ENCODE data around the gene E2F6. TPM values are rescaled to one million over a fixed set of nuclear protein-coding genes. Genes with fewer than 3 reads are reported as not detected.

The E2F6 gene
- total and polyA plus RNA-seq, 2 of the 13 experiments (the other 11 are each of a cell fraction or from before 2014, with no cell fraction given): 27.3 to 36.0 TPM

DNA sequence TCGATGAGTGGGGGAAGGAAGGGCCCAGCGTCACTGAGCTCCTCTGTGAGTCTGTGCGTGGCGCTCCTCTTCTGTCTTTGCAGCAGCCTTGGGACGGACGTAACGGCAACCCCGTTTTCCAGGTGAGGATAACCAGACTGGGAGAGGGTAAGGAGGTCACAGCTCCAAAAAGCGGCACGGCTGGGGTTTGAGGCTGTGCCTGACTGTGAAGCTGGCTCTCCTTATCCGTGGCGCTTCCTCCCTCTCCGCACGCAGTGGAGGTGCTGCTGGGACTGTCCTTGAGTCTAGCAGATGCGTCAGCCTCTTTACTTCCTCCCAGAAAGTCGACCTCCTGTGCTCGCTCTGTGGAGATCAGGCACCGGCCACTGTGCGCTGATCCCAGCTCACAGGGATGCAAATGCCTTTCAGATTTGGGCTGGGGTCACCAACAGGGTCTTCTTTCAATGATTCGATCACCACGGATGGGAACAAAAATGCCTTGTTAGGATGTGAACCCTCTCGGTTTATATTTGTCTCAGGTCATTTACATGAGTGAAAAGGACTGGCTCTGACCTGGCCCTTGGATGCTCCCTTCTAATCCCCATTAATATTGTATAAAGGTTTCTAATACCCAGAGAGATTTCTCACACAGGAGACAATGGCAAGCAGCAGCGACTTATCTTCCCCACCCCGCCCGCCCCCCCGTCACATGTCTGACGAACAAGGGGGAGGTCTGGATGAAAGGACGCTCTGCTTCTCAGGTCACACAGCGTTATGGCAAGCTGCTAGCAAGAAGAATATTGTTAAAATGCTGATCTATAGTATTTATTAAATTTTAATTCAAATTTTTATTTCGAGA is 30.1 kb upstream of the E2F6 start (continued):
- TF ChIP-seq, protein P1, sequence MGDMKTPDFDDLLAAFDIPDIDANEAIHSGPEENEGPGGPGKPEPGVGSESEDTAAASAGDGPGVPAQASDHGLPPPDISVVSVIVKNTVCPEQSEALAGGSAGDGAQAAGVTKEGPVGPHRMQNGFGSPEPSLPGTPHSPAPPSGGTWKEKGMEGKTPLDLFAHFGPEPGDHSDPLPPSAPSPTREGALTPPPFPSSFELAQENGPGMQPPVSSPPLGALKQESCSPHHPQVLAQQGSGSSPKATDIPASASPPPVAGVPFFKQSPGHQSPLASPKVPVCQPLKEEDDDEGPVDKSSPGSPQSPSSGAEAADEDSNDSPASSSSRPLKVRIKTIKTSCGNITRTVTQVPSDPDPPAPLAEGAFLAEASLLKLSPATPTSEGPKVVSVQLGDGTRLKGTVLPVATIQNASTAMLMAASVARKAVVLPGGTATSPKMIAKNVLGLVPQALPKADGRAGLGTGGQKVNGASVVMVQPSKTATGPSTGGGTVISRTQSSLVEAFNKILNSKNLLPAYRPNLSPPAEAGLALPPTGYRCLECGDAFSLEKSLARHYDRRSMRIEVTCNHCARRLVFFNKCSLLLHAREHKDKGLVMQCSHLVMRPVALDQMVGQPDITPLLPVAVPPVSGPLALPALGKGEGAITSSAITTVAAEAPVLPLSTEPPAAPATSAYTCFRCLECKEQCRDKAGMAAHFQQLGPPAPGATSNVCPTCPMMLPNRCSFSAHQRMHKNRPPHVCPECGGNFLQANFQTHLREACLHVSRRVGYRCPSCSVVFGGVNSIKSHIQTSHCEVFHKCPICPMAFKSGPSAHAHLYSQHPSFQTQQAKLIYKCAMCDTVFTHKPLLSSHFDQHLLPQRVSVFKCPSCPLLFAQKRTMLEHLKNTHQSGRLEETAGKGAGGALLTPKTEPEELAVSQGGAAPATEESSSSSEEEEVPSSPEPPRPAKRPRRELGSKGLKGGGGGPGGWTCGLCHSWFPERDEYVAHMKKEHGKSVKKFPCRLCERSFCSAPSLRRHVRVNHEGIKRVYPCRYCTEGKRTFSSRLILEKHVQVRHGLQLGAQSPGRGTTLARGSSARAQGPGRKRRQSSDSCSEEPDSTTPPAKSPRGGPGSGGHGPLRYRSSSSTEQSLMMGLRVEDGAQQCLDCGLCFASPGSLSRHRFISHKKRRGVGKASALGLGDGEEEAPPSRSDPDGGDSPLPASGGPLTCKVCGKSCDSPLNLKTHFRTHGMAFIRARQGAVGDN (CRISPR knock-in tag; IDR thresholded peaks at IDR 0.05): peak; percentile 57
- peak; percentile 57; the same call in 1 of the 2 replicates for TF ChIP-seq NRL (CRISPR knock-in tag; IDR thresholded peaks at IDR 0.05; ENCODE audit: borderline replicate concordance)
- TF ChIP-seq, protein P2, sequence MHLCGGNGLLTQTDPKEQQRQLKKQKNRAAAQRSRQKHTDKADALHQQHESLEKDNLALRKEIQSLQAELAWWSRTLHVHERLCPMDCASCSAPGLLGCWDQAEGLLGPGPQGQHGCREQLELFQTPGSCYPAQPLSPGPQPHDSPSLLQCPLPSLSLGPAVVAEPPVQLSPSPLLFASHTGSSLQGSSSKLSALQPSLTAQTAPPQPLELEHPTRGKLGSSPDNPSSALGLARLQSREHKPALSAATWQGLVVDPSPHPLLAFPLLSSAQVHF (CRISPR knock-in tag; IDR thresholded peaks at IDR 0.05): no peak
- TF ChIP-seq, protein P3, sequence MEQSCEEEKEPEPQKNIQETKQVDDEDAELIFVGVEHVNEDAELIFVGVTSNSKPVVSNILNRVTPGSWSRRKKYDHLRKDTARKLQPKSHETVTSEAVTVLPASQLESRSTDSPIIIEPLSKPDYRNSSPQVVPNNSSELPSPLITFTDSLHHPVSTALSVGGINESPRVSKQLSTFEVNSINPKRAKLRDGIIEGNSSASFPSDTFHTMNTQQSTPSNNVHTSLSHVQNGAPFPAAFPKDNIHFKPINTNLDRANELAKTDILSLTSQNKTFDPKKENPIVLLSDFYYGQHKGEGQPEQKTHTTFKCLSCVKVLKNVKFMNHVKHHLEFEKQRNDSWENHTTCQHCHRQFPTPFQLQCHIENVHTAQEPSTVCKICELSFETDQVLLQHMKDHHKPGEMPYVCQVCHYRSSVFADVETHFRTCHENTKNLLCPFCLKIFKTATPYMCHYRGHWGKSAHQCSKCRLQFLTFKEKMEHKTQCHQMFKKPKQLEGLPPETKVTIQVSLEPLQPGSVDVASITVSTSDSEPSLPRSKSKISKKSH (CRISPR knock-in tag; IDR thresholded peaks at IDR 0.05; ENCODE audit: borderline replicate concordance): peak; percentile 33; the same call in 1 of the 2 replicates
- TF ChIP-seq, protein P4, sequence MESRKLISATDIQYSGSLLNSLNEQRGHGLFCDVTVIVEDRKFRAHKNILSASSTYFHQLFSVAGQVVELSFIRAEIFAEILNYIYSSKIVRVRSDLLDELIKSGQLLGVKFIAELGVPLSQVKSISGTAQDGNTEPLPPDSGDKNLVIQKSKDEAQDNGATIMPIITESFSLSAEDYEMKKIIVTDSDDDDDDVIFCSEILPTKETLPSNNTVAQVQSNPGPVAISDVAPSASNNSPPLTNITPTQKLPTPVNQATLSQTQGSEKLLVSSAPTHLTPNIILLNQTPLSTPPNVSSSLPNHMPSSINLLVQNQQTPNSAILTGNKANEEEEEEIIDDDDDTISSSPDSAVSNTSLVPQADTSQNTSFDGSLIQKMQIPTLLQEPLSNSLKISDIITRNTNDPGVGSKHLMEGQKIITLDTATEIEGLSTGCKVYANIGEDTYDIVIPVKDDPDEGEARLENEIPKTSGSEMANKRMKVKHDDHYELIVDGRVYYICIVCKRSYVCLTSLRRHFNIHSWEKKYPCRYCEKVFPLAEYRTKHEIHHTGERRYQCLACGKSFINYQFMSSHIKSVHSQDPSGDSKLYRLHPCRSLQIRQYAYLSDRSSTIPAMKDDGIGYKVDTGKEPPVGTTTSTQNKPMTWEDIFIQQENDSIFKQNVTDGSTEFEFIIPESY (CRISPR knock-in tag; IDR thresholded peaks at IDR 0.05): peak; percentile 84

Measured in HepG2 (cell line).